ENCODE data around the gene CTNNBIP1. TPM values are rescaled to one million over a fixed set of nuclear protein-coding genes. Genes with fewer than 3 reads are reported as not detected.

Gene CTNNBIP1
- total RNA-seq, 4 donors from 2014 or later = 13.3 to 42.6 (median 15.7) TPM

DNA sequence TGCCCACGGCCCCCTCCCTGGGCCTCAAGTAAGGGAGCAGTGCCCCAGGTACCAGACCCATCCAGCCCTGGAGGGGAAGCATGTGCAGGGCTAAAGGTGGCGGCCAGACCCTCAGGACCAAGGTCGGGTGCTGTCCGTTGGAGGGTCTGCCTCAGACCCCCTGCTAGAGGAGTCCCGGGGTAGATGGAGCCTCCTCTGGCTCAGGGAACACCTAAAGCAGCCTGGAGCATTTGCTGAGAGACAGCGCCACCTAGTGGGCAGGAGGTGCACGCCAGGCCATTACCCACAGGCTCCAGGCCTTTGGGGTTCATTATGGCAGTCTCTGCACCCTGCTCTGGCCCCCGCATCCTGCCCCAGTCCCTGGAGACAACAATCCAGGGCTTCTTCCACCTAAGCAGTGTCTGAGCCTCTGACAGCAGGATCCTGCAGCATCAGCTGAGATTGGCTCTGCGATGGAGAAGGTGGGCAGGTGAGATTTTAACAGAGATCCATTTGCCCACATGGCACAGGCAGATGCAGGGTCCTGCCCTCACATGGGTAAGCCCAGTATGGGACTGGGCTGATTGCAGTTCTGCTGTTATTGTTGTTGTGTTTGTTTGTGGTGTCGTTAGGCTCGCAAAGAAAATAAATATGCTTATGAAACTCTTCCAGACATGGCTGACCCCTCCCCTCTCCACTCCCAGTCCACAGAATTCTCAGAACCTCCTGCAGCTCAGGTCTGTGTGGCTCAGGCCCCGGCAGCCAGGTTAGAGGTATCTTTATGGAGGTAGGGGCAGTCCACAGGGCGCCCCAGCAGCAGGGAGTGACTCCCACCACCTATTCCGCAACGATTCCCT is 42.4 kb downstream of the CTNNBIP1 start:
- peak; percentile 94 for DNase-seq (ENCODE audit: low spot score)
- TF ChIP-seq, protein P1, sequence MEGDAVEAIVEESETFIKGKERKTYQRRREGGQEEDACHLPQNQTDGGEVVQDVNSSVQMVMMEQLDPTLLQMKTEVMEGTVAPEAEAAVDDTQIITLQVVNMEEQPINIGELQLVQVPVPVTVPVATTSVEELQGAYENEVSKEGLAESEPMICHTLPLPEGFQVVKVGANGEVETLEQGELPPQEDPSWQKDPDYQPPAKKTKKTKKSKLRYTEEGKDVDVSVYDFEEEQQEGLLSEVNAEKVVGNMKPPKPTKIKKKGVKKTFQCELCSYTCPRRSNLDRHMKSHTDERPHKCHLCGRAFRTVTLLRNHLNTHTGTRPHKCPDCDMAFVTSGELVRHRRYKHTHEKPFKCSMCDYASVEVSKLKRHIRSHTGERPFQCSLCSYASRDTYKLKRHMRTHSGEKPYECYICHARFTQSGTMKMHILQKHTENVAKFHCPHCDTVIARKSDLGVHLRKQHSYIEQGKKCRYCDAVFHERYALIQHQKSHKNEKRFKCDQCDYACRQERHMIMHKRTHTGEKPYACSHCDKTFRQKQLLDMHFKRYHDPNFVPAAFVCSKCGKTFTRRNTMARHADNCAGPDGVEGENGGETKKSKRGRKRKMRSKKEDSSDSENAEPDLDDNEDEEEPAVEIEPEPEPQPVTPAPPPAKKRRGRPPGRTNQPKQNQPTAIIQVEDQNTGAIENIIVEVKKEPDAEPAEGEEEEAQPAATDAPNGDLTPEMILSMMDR (IDR thresholded peaks at IDR 0.05) = peak in 2 of 3 donors; percentile 56 to 89
- no peak for ATAC-seq (ENCODE audit: low FRiP score)

DNA sequence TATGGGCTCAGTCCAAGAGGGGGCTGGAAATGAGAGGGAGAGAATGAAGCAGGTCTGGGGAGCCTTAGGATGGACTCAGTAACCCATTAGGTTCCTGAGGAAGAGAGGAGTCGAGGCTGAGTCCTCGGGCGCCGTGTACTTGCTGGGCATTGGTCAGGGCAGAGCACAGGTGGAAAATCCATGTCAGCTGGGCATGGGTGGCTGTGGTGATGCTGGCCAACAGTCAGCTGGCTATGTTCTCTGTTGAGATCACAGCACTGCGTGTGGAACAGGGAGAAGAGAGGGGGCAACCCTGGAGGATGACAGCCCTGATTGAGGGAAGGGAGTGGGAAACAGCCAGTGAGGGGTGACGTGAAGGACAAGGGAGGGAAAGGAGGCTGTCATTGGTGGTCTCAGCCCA is 43.2 kb downstream of the CTNNBIP1 start:
- TF ChIP-seq, protein P1 (IDR thresholded peaks at IDR 0.05) = no peak
- ATAC-seq (ENCODE audit: low FRiP score) (no peak), DNase-seq (ENCODE audit: low spot score) (no peak)

DNA sequence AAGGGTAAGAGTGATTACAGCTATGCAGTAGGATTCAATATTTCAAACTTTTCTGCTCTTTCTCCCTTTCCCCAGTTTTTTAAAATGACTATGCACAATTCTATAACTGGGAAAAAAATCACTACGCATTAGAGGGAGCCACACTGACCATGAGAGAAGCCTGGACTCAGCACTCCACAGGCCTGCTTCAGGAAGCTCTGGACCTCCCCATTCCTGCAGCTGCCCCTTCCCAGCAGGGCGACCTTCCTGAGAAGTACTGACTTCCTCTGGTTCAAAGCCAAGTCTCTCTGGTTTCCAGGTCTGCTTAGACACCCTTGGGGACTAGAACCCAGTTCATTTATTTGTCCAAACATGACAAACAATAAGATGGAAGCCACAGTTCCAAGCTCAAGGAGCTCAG is 44.3 kb downstream of the CTNNBIP1 start:
- TF ChIP-seq, protein P1 (IDR thresholded peaks at IDR 0.05) = no peak
- no peak for DNase-seq (ENCODE audit: low spot score)
- no peak for ATAC-seq (ENCODE audit: low FRiP score)

DNA sequence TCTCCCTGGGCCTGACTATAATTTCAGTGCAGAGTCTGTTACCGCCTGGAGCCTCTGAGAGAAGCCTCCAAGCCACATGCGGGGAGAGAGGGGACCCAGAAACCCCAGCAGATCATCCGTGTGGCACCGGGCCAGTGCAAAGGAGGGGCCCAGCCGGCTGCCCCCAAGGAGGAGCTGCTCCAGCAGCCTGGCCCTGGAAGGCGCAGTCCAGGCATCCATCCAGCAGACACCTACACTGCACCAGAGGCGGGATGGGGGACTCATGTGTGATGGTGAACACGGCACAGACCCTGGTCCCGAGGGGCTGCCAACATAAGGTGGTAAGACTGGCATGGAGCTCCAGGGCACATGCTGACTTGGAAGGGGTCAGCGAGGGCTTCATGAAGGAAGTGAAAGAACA is 46.7 kb downstream of the CTNNBIP1 start:
- ATAC-seq (ENCODE audit: low FRiP score) = no peak
- TF ChIP-seq, protein P1 (IDR thresholded peaks at IDR 0.05) = no peak
- no peak for DNase-seq (ENCODE audit: low spot score)

DNA sequence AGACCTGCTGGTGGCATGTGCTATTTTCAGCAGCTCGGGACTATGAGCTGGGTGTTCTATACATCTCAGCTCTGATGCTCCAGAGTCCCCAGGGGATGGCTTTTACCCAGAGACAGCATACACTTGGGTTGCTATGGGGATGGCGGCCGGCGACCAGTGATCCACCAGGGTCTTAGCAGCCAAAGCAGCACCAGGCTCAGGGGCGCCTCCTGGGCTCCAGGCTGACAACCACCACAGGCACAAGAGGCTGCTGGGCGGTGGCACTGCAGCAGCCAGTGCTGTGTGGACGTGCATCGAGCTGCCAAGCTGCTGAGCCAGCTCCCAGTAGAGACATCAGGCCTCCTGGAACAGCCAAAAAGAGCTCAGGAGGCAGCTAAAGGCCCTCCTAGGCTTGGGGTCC is 48.7 kb downstream of the CTNNBIP1 start:
- DNase-seq (ENCODE audit: low spot score) (no peak), ATAC-seq (ENCODE audit: low FRiP score) (no peak)
- TF ChIP-seq, protein P1 (IDR thresholded peaks at IDR 0.05) = no peak

DNA sequence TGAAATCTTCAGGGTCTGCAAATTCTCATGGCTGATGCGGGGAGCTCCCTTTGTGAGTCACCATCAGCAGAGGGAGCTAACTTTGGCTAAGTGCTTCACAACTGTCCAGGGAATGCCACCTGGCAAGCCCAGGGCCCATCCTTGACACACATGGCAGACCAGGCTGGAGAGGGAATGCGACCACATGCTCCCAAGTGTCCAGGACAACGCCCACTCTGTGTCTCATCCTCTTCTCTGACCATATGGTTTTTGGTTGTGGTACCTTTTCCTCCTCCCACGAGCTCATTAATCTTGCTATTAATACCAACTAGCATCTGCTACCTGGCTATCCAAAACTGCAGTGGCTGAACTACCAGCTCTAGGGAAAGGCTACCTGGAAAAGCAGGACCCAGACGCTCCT is 49.2 kb downstream of the CTNNBIP1 start:
- DNase-seq (ENCODE audit: low spot score) (no peak), ATAC-seq (ENCODE audit: low FRiP score) (no peak)
- TF ChIP-seq, protein P1 (IDR thresholded peaks at IDR 0.05) = no peak

All from omental fat pad (tissue), 4 donors.